Fibroblast of villous mesenchyme (primary cell): ENCODE data around the gene UBAC1. TPM values are rescaled to one million over a fixed set of nuclear protein-coding genes. Genes with fewer than 3 reads are reported as not detected.

Experiments used
- DNase-seq: peaks from one replicate; pipeline ENCODE4 v3.0.0-alpha.2; 2010; ENCODE audit warnings: low read depth
- H3K4me3 ChIP-seq: 2 replicates; pipeline ENCODE4 v1.5.1; 2011; ENCODE audit warnings: low read depth, mild to moderate bottlenecking, low read length
- CTCF ChIP-seq: IDR thresholded peaks from 2 replicates; pipeline ENCODE4 v1.5.1; 2012; ENCODE audit warnings: low read depth, mild to moderate bottlenecking, low read length; ENCODE audit not compliant: insufficient read depth
- total RNA-seq: library from RNA; depleted of rRNA; stranded (reverse); fragments of >200 nt; gene quantifications from 2 replicates; pipeline ENCODE4 v1.2.3, GENCODE V29; 2012

Gene UBAC1
- total RNA-seq, 1 donor, result 27.6 TPM

GRCh38 chr9:135978642-135979546 lies 17.7 kb upstream of the UBAC1 start:
- no peak for TF ChIP-seq CTCF
- DNase-seq, result no peak
- H3K4me3 ChIP-seq, result no peak overlapping the region

DNA sequence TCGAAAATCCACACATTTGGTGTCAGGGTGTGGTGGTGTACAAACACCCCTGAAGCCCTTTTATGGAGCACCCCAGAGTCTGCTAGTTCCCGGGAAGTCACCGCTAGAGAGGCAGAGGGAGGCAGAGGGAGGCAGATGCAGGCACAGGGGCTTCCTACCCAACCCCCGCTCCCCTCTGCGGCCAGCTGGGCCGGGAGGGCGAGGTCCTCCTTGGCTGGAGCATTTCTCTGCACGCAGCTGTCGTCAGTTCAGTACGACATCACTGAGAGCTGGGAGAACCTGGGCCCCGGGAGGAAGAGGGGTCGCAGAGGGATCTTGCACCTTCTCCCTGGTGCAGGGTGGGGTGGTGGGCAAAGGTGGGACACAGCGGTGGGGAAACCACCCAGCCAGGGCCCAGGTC lies 15.8 kb upstream of the UBAC1 start:
- H3K4me3 ChIP-seq, result no peak overlapping the region
- DNase-seq, result peak; percentile 52
- TF ChIP-seq CTCF, result no peak

GRCh38 chr9:135976531-135976930 lies 15.4 kb upstream of the UBAC1 start:
- TF ChIP-seq CTCF, result no peak
- no peak overlapping the region for H3K4me3 ChIP-seq
- peak; percentile 84 for DNase-seq

GRCh38 chr9:135975834-135976233 lies 14.7 kb upstream of the UBAC1 start:
- H3K4me3 ChIP-seq, result no peak overlapping the region
- no peak for TF ChIP-seq CTCF
- DNase-seq, result no peak

GRCh38 chr9:135974220-135974573 lies 13.0 kb upstream of the UBAC1 start:
- no peak for TF ChIP-seq CTCF
- no peak for DNase-seq
- no peak overlapping the region for H3K4me3 ChIP-seq

- peak; percentile 40 for DNase-seq
- TF ChIP-seq CTCF, result no peak
- no peak overlapping the region for H3K4me3 ChIP-seq
Observed at GRCh38 chr9:135973277-135974219, 12.4 kb upstream of the UBAC1 start.
